Measurements from ENCODE around the gene FAM135A.
"Not testable (repeated sequence)": the region's sequence is repeated elsewhere in the genome, so short reads cannot be mapped to it uniquely, and the experiment has no call there.

GRCh38 chr6:70495790-70496189 lies 82.5 kb downstream of the FAM135A start:
- not testable (repeated sequence) for TF ChIP-seq ZBTB11 (CRISPR knock-in tag; IDR thresholded peaks at IDR 0.05); CTCF (IDR thresholded peaks at IDR 0.05 in 2 of 3, conservative IDR thresholded peaks at IDR 0.05 in 1 of 3; ENCODE audit: control insufficient read depth in 2 of 3, extremely low read depth in 1 of 3, insufficient read depth in 1 of 3, low read depth in 3 of 3, low read length in 3 of 3); JUND (IDR thresholded peaks at IDR 0.05; ENCODE audit: low read depth, low read length); TCF7 (IDR thresholded peaks at IDR 0.05; ENCODE audit: borderline replicate concordance); POLR2A (IDR thresholded peaks at IDR 0.05; ENCODE audit: low read depth, low read length); FOS (IDR thresholded peaks at IDR 0.05; ENCODE audit: borderline replicate concordance, extremely low read depth, insufficient read length); ASH2L (IDR thresholded peaks at IDR 0.05; ENCODE audit: borderline replicate concordance, low read depth); BRCA1 (IDR thresholded peaks at IDR 0.05; ENCODE audit: low read depth, low read length); MTA3 (IDR thresholded peaks at IDR 0.05; ENCODE audit: borderline replicate concordance, low read length); CBX5 (IDR thresholded peaks at IDR 0.05; ENCODE audit: low read depth); DPF2 (IDR thresholded peaks at IDR 0.05); CREB1 (IDR thresholded peaks at IDR 0.05; ENCODE audit: low read depth)

All from GM12878 (cell line).